ENCODE measurements around the gene ANKRD6.

The ANKRD6 gene

DNA sequence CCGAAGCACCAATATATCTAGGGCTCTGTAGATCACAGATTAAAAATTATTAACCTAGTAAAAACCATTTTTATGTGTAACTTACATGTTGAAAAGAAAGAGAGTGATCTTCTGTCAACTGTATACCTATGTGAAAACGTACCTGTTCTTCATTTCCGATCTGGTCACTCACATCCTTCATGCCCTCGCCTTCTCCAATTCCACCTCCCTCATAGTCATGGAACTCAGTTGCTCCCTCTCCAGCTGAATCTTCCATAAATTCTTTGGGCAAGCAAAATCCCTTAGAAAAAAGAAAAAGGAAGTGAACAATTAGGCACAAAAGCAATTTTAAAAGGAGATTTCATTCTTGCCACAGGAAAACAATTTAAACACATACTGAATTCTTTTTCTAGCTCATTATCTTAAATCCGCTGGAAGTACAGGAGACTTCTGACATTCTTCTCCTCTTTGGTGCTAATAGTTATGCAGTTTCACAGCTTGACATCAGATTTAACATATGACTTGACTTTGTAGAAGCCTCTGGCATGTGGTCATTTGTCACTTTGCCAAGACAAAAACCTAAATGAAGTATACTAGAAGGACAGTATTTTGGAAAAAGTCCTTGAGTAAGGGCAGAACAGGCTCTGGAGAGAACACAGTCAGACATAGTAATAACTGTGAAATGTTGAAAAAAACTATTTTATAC lies 235.1 kb downstream of the ANKRD6 start:
- no peak for DNase-seq

GRCh38 chr6:89669002-89669401 lies 236.1 kb downstream of the ANKRD6 start:
- DNase-seq, result no peak

- DNase-seq, result no peak
Observed at GRCh38 chr6:89670935-89671565, 238.1 kb downstream of the ANKRD6 start.

- DNase-seq, result no peak
Observed at GRCh38 chr6:89675949-89676748, 243.2 kb downstream of the ANKRD6 start.

- DNase-seq, result no peak
Observed at GRCh38 chr6:89678531-89678930, 245.6 kb downstream of the ANKRD6 start.

DNA sequence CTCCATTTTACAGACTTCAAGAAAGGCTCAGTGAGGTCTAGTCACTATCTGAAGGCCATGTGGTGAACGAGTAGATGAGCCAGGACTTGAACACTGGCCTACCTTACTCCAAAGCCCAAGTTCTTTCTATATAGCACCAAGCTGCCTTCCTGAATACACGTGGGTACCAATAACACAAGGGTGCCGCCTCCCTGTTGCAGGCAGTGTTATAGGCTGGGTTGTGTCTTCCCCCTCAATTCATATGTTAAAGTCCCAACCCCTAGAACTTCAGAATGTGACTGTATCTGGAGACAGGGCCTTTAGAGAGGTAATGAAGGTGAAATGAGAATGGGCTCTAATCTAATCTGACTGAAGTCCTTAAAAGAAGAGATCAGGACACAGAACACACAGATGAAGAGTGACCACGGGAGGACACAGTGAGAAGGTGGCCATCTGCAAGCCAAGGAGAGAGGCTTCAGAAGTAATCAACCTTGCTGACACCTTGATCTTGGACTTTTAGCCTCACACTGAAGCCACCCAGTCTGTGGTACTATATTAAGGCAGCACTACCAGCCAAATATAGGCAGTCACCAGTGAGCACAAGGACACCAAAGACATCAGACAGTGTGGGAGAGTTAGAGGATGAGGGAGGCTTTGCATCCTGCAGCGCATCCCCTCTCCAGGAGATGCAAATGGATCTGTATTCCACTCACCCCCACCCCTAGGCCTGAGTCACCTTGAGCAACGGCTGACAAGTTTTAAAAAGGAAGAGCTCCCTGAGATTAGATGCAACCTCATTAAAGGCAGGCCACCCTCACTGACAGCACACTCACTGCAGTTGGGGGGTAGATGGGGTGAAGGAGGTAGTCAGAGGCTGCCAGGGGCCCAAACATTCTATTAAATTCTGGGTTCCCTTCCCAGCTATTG lies 246.5 kb downstream of the ANKRD6 start:
- no peak for DNase-seq

DNA sequence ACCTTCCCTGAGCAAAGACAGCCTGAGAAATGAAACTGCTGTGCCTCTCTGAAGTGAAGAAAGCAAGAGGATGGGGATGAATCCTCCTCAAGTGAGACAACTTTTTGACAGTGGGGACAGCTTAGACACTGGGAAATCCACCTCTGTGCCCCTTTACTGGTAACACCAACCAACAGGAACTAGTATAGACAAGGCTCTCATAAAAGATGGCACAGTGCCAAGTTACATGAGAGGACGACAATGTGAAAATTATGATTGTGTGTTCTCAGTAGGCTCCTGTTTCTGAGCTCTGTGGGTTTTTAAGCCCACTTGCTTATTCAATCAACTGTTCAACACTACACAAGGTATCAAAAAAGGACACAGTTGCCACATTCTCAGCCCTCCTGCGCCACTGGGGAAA lies 247.2 kb downstream of the ANKRD6 start:
- DNase-seq, result no peak

DNA sequence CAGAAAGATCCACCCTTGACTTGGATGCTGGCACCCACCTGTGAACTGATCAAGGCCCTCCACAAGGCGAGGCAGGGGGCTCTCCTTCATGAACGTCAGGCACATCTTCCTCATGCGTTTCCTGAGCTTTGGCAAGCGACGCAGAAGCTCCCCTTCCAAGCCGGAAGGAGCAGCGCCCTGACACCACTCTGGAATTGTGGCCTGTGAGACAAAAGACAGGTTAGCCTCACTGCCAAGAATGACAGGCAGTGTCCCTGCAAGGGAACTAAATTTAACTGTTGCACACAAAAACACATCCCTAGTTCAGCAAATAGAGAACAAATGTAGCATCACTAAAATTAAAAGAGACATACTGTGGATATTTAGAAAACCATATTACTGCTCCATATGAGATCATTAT lies 247.6 kb downstream of the ANKRD6 start:
- no peak for DNase-seq

GRCh38 chr6:89681983-89682564 lies 249.1 kb downstream of the ANKRD6 start:
- DNase-seq, result no peak

- no peak for DNase-seq
Observed at GRCh38 chr6:89682991-89683390, 250.0 kb downstream of the ANKRD6 start.
